WTC11 (cell line): ENCODE results near the gene DNAH9.

Experiments used
- CTCF ChIP-seq: fragments of 200-600 bp; IDR thresholded peaks from 2 replicates; pipeline ENCODE4 v1.8.0; 2022; ENCODE audit warnings: antibody characterized with exemption
- SMAD4 ChIP-seq: sonication (generic); formaldehyde crosslinking; IDR thresholded peaks from 2 replicates; pipeline ENCODE4 v1.8.0; 2022; ENCODE audit warnings: mild to moderate bottlenecking, missing genetic modification reagents
- ZNF138 ChIP-seq: sonication (generic); formaldehyde crosslinking; conservative IDR thresholded peaks from 2 replicates; pipeline ENCODE4 v1.8.1; 2022; ENCODE audit warnings: mild to moderate bottlenecking, moderate library complexity, missing genetic modification reagents
- TF ChIP-seq, protein P1 (sequence below): fragments of 250-450 bp; sonication (Bioruptor Pico); IDR thresholded peaks from 2 replicates; pipeline ENCODE4 v1.9.0; 2021; ENCODE audit warnings: moderate library complexity, mild to moderate bottlenecking, inconsistent platforms, borderline replicate concordance

GRCh38 chr17:11853321-11854151, 255.3 kb downstream of the DNAH9 start:
- TF ChIP-seq, protein P1, sequence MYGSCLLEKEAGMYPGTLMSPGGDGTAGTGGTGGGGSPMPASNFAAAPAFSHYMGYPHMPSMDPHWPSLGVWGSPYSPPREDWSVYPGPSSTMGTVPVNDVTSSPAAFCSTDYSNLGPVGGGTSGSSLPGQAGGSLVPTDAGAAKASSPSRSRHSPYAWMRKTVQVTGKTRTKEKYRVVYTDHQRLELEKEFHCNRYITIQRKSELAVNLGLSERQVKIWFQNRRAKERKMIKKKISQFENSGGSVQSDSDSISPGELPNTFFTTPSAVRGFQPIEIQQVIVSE (CRISPR knock-in tag): no peak
- TF ChIP-seq ZNF138 (CRISPR knock-in tag) (no peak), CTCF (no peak), SMAD4 (CRISPR knock-in tag) (no peak)
